Measurements from ENCODE around the gene VAMP8. TPM values are rescaled to one million over a fixed set of nuclear protein-coding genes. Genes with fewer than 3 reads are reported as not detected.

VAMP8 gene
- total and polyA plus RNA-seq, 4 donors, result 29.2 to 140 (median 79.4) TPM

DNA sequence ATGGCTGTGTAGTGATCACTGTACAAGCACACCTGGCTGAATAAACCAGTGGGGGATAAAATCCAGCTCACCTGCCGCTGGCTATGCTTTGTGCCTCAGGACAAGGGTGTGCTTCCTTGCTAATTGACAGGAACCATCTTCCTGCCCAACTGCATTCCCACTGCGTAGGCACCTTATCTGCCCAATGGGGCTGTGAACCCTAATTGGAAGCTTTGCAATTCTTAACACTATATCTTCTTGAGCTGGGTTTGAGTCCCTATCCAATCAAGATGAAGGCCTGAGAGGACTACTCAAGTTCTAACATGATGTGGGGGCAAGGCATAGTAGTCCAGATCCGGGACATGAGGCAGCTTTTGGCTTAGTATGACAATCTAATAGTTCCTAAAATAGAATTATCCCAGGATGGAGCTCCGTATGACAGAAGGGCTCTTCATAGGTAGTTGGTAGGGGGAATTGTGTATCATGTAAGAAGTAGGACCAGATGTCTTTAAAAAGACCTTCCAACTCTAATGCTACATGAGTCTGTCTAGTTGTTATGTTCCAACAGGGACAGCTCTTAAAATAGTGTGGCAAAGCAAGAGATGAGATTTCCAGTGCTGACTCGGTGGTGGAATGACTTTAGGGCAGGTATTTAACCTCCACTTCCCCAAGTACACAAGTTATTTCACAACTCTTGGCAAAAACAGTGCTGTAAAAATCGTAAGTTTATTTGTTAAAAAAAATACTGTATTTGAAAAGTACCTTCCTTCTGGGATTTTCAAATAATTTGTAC lies 27.4 kb downstream of the VAMP8 start (continued):
- no peak for TF ChIP-seq EGR1 (IDR thresholded peaks at IDR 0.05; ENCODE audit: low read depth in 2 of 2)
- TF ChIP-seq, protein P1, sequence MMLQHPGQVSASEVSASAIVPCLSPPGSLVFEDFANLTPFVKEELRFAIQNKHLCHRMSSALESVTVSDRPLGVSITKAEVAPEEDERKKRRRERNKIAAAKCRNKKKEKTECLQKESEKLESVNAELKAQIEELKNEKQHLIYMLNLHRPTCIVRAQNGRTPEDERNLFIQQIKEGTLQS (IDR thresholded peaks at IDR 0.05), result no peak
- TF ChIP-seq, protein P2, sequence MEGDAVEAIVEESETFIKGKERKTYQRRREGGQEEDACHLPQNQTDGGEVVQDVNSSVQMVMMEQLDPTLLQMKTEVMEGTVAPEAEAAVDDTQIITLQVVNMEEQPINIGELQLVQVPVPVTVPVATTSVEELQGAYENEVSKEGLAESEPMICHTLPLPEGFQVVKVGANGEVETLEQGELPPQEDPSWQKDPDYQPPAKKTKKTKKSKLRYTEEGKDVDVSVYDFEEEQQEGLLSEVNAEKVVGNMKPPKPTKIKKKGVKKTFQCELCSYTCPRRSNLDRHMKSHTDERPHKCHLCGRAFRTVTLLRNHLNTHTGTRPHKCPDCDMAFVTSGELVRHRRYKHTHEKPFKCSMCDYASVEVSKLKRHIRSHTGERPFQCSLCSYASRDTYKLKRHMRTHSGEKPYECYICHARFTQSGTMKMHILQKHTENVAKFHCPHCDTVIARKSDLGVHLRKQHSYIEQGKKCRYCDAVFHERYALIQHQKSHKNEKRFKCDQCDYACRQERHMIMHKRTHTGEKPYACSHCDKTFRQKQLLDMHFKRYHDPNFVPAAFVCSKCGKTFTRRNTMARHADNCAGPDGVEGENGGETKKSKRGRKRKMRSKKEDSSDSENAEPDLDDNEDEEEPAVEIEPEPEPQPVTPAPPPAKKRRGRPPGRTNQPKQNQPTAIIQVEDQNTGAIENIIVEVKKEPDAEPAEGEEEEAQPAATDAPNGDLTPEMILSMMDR (IDR thresholded peaks at IDR 0.05; ENCODE audit: low read depth, low read length, missing input control), result no peak
- no peak for TF ChIP-seq NR2F2 (IDR thresholded peaks at IDR 0.05)
- TF ChIP-seq FOXA2 (IDR thresholded peaks at IDR 0.05), result peak; percentile 71
- no peak for TF ChIP-seq FOXA1 (IDR thresholded peaks at IDR 0.05)
- peak in 1 of 2 donors; percentile 11 for TF ChIP-seq GABPA (IDR thresholded peaks at IDR 0.05 in 1 of 2, conservative IDR thresholded peaks at IDR 0.05 in 1 of 2)
- TF ChIP-seq HNF4G (IDR thresholded peaks at IDR 0.05), result no peak
- TF ChIP-seq SP1 (IDR thresholded peaks at IDR 0.05), result no peak
- peak in 1 of 2 donors; percentile 50 for TF ChIP-seq RXRA (IDR thresholded peaks at IDR 0.05)
- TF ChIP-seq YY1 (IDR thresholded peaks at IDR 0.05), result no peak

DNA sequence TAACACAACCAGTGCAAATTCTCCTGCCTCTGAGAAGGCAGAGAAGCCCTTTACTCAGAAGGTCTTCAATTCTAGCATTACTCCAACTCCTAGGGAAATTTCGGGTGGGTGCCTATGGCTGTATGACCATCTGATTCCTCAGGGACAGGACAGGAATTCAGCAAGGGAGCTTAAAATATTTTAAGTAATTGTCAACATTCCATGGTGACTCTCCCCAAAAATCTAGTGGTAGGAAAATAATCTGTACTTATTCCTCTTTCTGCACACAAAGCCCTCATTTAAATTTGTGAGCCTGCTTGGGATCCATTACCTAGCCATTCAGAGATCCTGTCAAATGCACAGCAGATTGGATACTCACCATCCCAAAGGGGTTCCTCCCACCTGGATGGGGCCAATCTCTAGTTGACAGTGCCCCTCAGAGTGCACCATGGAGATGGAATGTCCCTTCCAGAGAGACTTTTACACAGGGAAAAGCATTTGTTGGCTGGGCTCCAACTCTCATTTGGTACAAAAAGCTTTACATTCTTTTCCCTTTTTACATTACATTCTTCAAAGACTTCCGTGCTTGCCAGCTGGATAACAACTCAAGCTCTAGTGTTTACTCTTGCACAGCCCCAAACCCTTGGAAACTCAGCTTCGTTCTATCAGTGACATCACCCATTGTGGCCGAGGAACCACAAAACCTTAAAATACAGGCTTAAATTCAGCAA lies 28.2 kb downstream of the VAMP8 start:
- no peaks in the 10 kb centered on the region for H3K9me3 ChIP-seq (ENCODE audit: control insufficient read depth in 4 of 4, low read length in 3 of 4)
- DNase-seq (ENCODE audit: low spot score), result no peak
- H3K27me3 ChIP-seq (ENCODE audit: control insufficient read depth in 4 of 4, insufficient read depth in 4 of 4, low read length in 3 of 4), result no peaks in the 10 kb centered on the region
- peaks cover 0 to 10% (median 5%) of the 10 kb centered on the region in 4 donors for H3K36me3 ChIP-seq (ENCODE audit: control insufficient read depth in 4 of 4, insufficient read depth in 3 of 4, low read depth in 1 of 4, low read length in 3 of 4)
- H3K4me3 ChIP-seq (ENCODE audit: low read depth in 1 of 3, low read length in 3 of 3), result no peak overlapping the region
- no peak overlapping the region for H3K9ac ChIP-seq (ENCODE audit: low read depth in 1 of 2, low read length in 2 of 2)
- peak overlapping the region; percentile 70 to 76 for H3K27ac ChIP-seq (ENCODE audit: low read depth in 1 of 2, low read length in 2 of 2)
- TF ChIP-seq, protein P3, sequence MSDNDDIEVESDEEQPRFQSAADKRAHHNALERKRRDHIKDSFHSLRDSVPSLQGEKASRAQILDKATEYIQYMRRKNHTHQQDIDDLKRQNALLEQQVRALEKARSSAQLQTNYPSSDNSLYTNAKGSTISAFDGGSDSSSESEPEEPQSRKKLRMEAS (IDR thresholded peaks at IDR 0.05), result no peak
- no peak for TF ChIP-seq NR2F2 (IDR thresholded peaks at IDR 0.05)
- TF ChIP-seq, protein P2 (IDR thresholded peaks at IDR 0.05; ENCODE audit: low read depth, low read length, missing input control), result no peak
- TF ChIP-seq, protein P1 (IDR thresholded peaks at IDR 0.05), result no peak
- TF ChIP-seq, protein P4, sequence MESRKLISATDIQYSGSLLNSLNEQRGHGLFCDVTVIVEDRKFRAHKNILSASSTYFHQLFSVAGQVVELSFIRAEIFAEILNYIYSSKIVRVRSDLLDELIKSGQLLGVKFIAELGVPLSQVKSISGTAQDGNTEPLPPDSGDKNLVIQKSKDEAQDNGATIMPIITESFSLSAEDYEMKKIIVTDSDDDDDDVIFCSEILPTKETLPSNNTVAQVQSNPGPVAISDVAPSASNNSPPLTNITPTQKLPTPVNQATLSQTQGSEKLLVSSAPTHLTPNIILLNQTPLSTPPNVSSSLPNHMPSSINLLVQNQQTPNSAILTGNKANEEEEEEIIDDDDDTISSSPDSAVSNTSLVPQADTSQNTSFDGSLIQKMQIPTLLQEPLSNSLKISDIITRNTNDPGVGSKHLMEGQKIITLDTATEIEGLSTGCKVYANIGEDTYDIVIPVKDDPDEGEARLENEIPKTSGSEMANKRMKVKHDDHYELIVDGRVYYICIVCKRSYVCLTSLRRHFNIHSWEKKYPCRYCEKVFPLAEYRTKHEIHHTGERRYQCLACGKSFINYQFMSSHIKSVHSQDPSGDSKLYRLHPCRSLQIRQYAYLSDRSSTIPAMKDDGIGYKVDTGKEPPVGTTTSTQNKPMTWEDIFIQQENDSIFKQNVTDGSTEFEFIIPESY (IDR thresholded peaks at IDR 0.05), result no peak
- no peak for TF ChIP-seq FOXA1 (IDR thresholded peaks at IDR 0.05)
- 81% methylated on average over 4 of the region's 4 CpGs for WGBS
- H3K4me1 ChIP-seq (ENCODE audit: control insufficient read depth in 4 of 4, insufficient read depth in 4 of 4, low read length in 3 of 4), result peaks cover 5 to 66% (median 55%) of the 10 kb centered on the region in 4 donors
